ENCODE results near the gene LMO3. TPM values are rescaled to one million over a fixed set of nuclear protein-coding genes. Genes with fewer than 3 reads are reported as not detected.

Gene LMO3
- total RNA-seq (2014; rRNA removed; shearing (Covaris generic)): not detected in 2 replicates
- polyA plus RNA-seq (2015; cell fraction: cytosol; rRNA removed): 0.02 TPM in 1 of 2 replicates, not detected in the other
- 5.3 TPM in 1 of 2 replicates, not detected in the other for polyA plus RNA-seq (2015; cell fraction: nucleus; rRNA removed)

- in situ Hi-C loops (cut with HindIII; ENCODE audit: low pct_unique_long_range_greater_than_20kb, low sequenced_read_pairs): no loop called here
These were observed at the start of gene LMO3 for GRCh38 chr12:16606117-16606200. TSS of gene LMO3 (minus strand) at chr12:16606162. CDS start at chr12:16600860, 5,302 bp downstream.

GRCh38 chr12:16636435-16637055 is 30.6 kb upstream of the LMO3 start:
- in situ Hi-C loops (cut with HindIII; ENCODE audit: low pct_unique_long_range_greater_than_20kb, low sequenced_read_pairs): no loop called here

More at GRCh38 chr12:16606117-16606200, at the start of gene LMO3:
- DNase-seq (ENCODE audit: low read depth, low spot score): no peak

GRCh38 chr12:16634786-16635185 is 28.8 kb upstream of the LMO3 start:
- in situ Hi-C loops (cut with HindIII; ENCODE audit: low pct_unique_long_range_greater_than_20kb, low sequenced_read_pairs): no loop called here
- no peak for DNase-seq (ENCODE audit: low read depth, low spot score)

More at GRCh38 chr12:16636435-16637055, 30.6 kb upstream of the LMO3 start:
- no peak for DNase-seq (ENCODE audit: low read depth, low spot score)

GRCh38 chr12:16626991-16627390 is 21.0 kb upstream of the LMO3 start:
- no peak for DNase-seq (ENCODE audit: low read depth, low spot score)
- in situ Hi-C loops (cut with HindIII; ENCODE audit: low pct_unique_long_range_greater_than_20kb, low sequenced_read_pairs): no loop called here

- in situ Hi-C loops (cut with HindIII; ENCODE audit: low pct_unique_long_range_greater_than_20kb, low sequenced_read_pairs): no loop called here
- no peak for DNase-seq (ENCODE audit: low read depth, low spot score)
These were observed 16.4 kb upstream of the LMO3 start for GRCh38 chr12:16622338-16622737.

- DNase-seq (ENCODE audit: low read depth, low spot score): no peak
- in situ Hi-C loops (cut with HindIII; ENCODE audit: low pct_unique_long_range_greater_than_20kb, low sequenced_read_pairs): no loop called here
These were observed 13.6 kb upstream of the LMO3 start for GRCh38 chr12:16619537-16619936.

- in situ Hi-C loops (cut with HindIII; ENCODE audit: low pct_unique_long_range_greater_than_20kb, low sequenced_read_pairs): no loop called here
- no peak for DNase-seq (ENCODE audit: low read depth, low spot score)
These were observed 12.3 kb upstream of the LMO3 start for GRCh38 chr12:16618256-16618655.

- in situ Hi-C loops (cut with HindIII; ENCODE audit: low pct_unique_long_range_greater_than_20kb, low sequenced_read_pairs): no loop called here
- no peak for DNase-seq (ENCODE audit: low read depth, low spot score)
These were observed 7.2 kb upstream of the LMO3 start for GRCh38 chr12:16613199-16613598.

- in situ Hi-C loops (cut with HindIII; ENCODE audit: low pct_unique_long_range_greater_than_20kb, low sequenced_read_pairs): no loop called here
- no peak for DNase-seq (ENCODE audit: low read depth, low spot score)
These were observed 6.7 kb upstream of the LMO3 start for GRCh38 chr12:16612647-16613046.

- in situ Hi-C loops (cut with HindIII; ENCODE audit: low pct_unique_long_range_greater_than_20kb, low sequenced_read_pairs): no loop called here
- DNase-seq (ENCODE audit: low read depth, low spot score): no peak
These were observed 5.2 kb upstream of the LMO3 start for GRCh38 chr12:16611146-16611545.

GRCh38 chr12:16610743-16611142 is 4.8 kb upstream of the LMO3 start:
- in situ Hi-C loops (cut with HindIII; ENCODE audit: low pct_unique_long_range_greater_than_20kb, low sequenced_read_pairs): no loop called here
- no peak for DNase-seq (ENCODE audit: low read depth, low spot score)

GRCh38 chr12:16610001-16610585 is 4.1 kb upstream of the LMO3 start:
- DNase-seq (ENCODE audit: low read depth, low spot score): no peak
- in situ Hi-C loops (cut with HindIII; ENCODE audit: low pct_unique_long_range_greater_than_20kb, low sequenced_read_pairs): no loop called here

GRCh38 chr12:16608946-16609539 is 3.1 kb upstream of the LMO3 start:
- in situ Hi-C loops (cut with HindIII; ENCODE audit: low pct_unique_long_range_greater_than_20kb, low sequenced_read_pairs): no loop called here
- DNase-seq (ENCODE audit: low read depth, low spot score): no peak

- DNase-seq (ENCODE audit: low read depth, low spot score): no peak
- in situ Hi-C loops (cut with HindIII; ENCODE audit: low pct_unique_long_range_greater_than_20kb, low sequenced_read_pairs): no loop called here
These were observed 2.2 kb upstream of the LMO3 start for GRCh38 chr12:16607906-16608775.

- in situ Hi-C loops (cut with HindIII; ENCODE audit: low pct_unique_long_range_greater_than_20kb, low sequenced_read_pairs): no loop called here
These were observed 1.0 kb upstream of the LMO3 start for GRCh38 chr12:16606991-16607390.

GRCh38 chr12:16606201-16606849 is 363 bp upstream of the LMO3 start:
- DNase-seq (ENCODE audit: low read depth, low spot score): peak; percentile 40
- in situ Hi-C loops (cut with HindIII; ENCODE audit: low pct_unique_long_range_greater_than_20kb, low sequenced_read_pairs): no loop called here

More at GRCh38 chr12:16606991-16607390, 1.0 kb upstream of the LMO3 start:
- no peak for DNase-seq (ENCODE audit: low read depth, low spot score)

GRCh38 chr12:16605642-16606116 is 283 bp downstream of the LMO3 start:
- in situ Hi-C loops (cut with HindIII; ENCODE audit: low pct_unique_long_range_greater_than_20kb, low sequenced_read_pairs): no loop called here
- peak; percentile 26 for DNase-seq (ENCODE audit: low read depth, low spot score)

Data from SK-MEL-5 (cell line).